Neural progenitor cell (in vitro differentiated cells): ENCODE results near the gene C17orf113. TPM values are rescaled to one million over a fixed set of nuclear protein-coding genes. Genes with fewer than 3 reads are reported as not detected.

ENCODE experiments used
- DNase-seq: peaks from one replicate; pipeline ENCODE4 v3.0.0-alpha.2; 2016; ENCODE audit warnings: low spot score
- H2AFZ ChIP-seq: fragments of 200-600 bp; sonication (generic); replicated peaks from 2 replicates; pipeline ENCODE4 v1.6.1; 2016; ENCODE audit warnings: antibody characterized with exemption
- H3F3A ChIP-seq: fragments of 200-600 bp; sonication (generic); 2 replicates; pipeline ENCODE4 v1.6.1; 2016; ENCODE audit warnings: antibody characterized with exemption, low read depth
- H3K27ac ChIP-seq: fragments of 200-600 bp; sonication (generic); 2 replicates; pipeline ENCODE4 v1.5.1; 2016; ENCODE audit warnings: mild to moderate bottlenecking
- H3K27me3 ChIP-seq: fragments of 200-600 bp; sonication (generic); 2 replicates; pipeline ENCODE4 v1.6.1; 2016; ENCODE audit warnings: mild to moderate bottlenecking, moderate library complexity
- H3K36me3 ChIP-seq: fragments of 200-600 bp; sonication (generic); 2 replicates; pipeline ENCODE4 v1.5.1; 2016
- H3K4me1 ChIP-seq: fragments of 200-600 bp; sonication (generic); 2 replicates; pipeline ENCODE4 v1.6.1; 2016; ENCODE audit warnings: mixed run types
- H3K4me2 ChIP-seq: fragments of 200-600 bp; sonication (generic); 2 replicates; pipeline ENCODE4 v1.6.1; 2016
- H3K4me3 ChIP-seq: fragments of 200-600 bp; sonication (generic); 2 replicates; pipeline ENCODE4 v1.5.1; 2016
- H3K79me2 ChIP-seq: fragments of 200-600 bp; sonication (generic); 2 replicates; pipeline ENCODE4 v1.6.1; 2016; ENCODE audit warnings: low read depth
- H3K9ac ChIP-seq: fragments of 200-600 bp; sonication (generic); 2 replicates; pipeline ENCODE4 v1.6.1; 2016
- H3K9me3 ChIP-seq: fragments of 200-600 bp; sonication (generic); 2 replicates; pipeline ENCODE4 v1.5.1; 2016; ENCODE audit warnings: low read depth
- H4K20me1 ChIP-seq: fragments of 200-600 bp; sonication (generic); 2 replicates; pipeline ENCODE4 v1.6.1; 2016; ENCODE audit warnings: low read depth
- H3K27ac Mint-ChIP-seq: 3 replicates; pipeline ENCODE4 v1.8.0; 2021; ENCODE audit warnings: mixed read lengths
- H3K27me3 Mint-ChIP-seq: 2 replicates; pipeline ENCODE4 v1.8.0; 2022; ENCODE audit warnings: low read depth, mild to moderate bottlenecking, inconsistent platforms, moderate library complexity, mixed read lengths; ENCODE audit not compliant: insufficient read depth
- H3K36me3 Mint-ChIP-seq: 3 replicates; pipeline ENCODE4 v1.8.0; 2021; ENCODE audit warnings: mixed read lengths
- H3K4me1 Mint-ChIP-seq: 3 replicates; pipeline ENCODE4 v1.8.0; 2021; ENCODE audit warnings: mixed read lengths
- H3K4me3 Mint-ChIP-seq: 3 replicates; pipeline ENCODE4 v1.8.0; 2021; ENCODE audit warnings: mild to moderate bottlenecking, moderate library complexity, mixed read lengths
- H3K9me3 Mint-ChIP-seq: 3 replicates; pipeline ENCODE4 v1.8.0; 2020; ENCODE audit warnings: mixed read lengths
- CTCF ChIP-seq: fragments of 200-600 bp; sonication (generic); IDR thresholded peaks from 2 replicates; pipeline ENCODE4 v1.5.1; 2017; ENCODE audit warnings: antibody characterized with exemption, mild to moderate bottlenecking
- EZH2 ChIP-seq: fragments of 200-600 bp; sonication (generic); IDR thresholded peaks from 2 replicates; pipeline ENCODE4 v1.6.1; 2017; ENCODE audit warnings: antibody characterized with exemption, mild to moderate bottlenecking, moderate library complexity
- EZH2phosphoT487 ChIP-seq: fragments of 200-600 bp; sonication (generic); IDR thresholded peaks from 2 replicates; pipeline ENCODE4 v1.6.1; 2017; ENCODE audit warnings: antibody characterized with exemption
- total RNA-seq: library from RNA; depleted of rRNA; stranded (reverse); fragments of >200 nt; gene quantifications from 2 replicates; pipeline ENCODE4 v1.2.3, GENCODE V29; 2015; ENCODE audit warnings: low replicate concordance

The C17orf113 gene
- total RNA-seq, 1 donor from 2014 or later, result 2.2 TPM

GRCh38 chr17:42040818-42041217 lies 9.6 kb downstream of the C17orf113 start:
- no peaks in the 10 kb centered on the region for H4K20me1 ChIP-seq
- H3K27me3 ChIP-seq, result no peaks in the 10 kb centered on the region
- no peak for DNase-seq
- H3K27me3 Mint-ChIP-seq, result peaks cover 9% of the 10 kb centered on the region
- peaks cover 20% of the 10 kb centered on the region for H3K4me1 ChIP-seq
- H3K4me1 Mint-ChIP-seq, result peaks cover 11% of the 10 kb centered on the region
- H3K9me3 Mint-ChIP-seq, result no peaks in the 10 kb centered on the region
- H3F3A ChIP-seq, result peaks cover 7% of the 10 kb centered on the region
- no peaks in the 10 kb centered on the region for H3K79me2 ChIP-seq
- no peak overlapping the region for H3K27ac ChIP-seq
- no peak overlapping the region for H3K9ac ChIP-seq
- no peak overlapping the region for H3K27ac Mint-ChIP-seq
- no peak overlapping the region for H2AFZ ChIP-seq
- no peak overlapping the region for H3K4me2 ChIP-seq
- no peaks in the 10 kb centered on the region for H3K9me3 ChIP-seq
- TF ChIP-seq EZH2 (no peak), CTCF (no peak), EZH2phosphoT487 (no peak)
- H3K4me3 Mint-ChIP-seq, result no peak overlapping the region
- no peak overlapping the region for H3K4me3 ChIP-seq
- H3K36me3 Mint-ChIP-seq, result no peaks in the 10 kb centered on the region
- H3K36me3 ChIP-seq, result no peaks in the 10 kb centered on the region

GRCh38 chr17:42039794-42040763 lies 10.3 kb downstream of the C17orf113 start:
- Histone ChIP-seq H3K9ac (no peak overlapping the region), H3K27ac (no peak overlapping the region), H4K20me1 (no peaks in the 10 kb centered on the region), H2AFZ (no peak overlapping the region), H3K4me3 (no peak overlapping the region), H3K9me3 (no peaks in the 10 kb centered on the region), H3K4me1 (peaks cover 15% of the 10 kb centered on the region), H3K4me2 (no peak overlapping the region), H3K27me3 (no peaks in the 10 kb centered on the region), H3K36me3 (no peaks in the 10 kb centered on the region), H3K79me2 (no peaks in the 10 kb centered on the region), H3F3A (no peaks in the 10 kb centered on the region)
- Mint-ChIP-seq H3K9me3 (no peaks in the 10 kb centered on the region), H3K4me1 (peaks cover 11% of the 10 kb centered on the region), H3K4me3 (no peak overlapping the region), H3K36me3 (no peaks in the 10 kb centered on the region), H3K27ac (no peak overlapping the region), H3K27me3 (peaks cover 9% of the 10 kb centered on the region)
- TF ChIP-seq EZH2phosphoT487 (no peak), CTCF (no peak), EZH2 (no peak)
- no peak for DNase-seq

- H3K36me3 Mint-ChIP-seq, result no peaks in the 10 kb centered on the region
- no peak overlapping the region for H3K9ac ChIP-seq
- H3K27me3 Mint-ChIP-seq, result peaks cover 11% of the 10 kb centered on the region
- H2AFZ ChIP-seq, result no peak overlapping the region
- no peaks in the 10 kb centered on the region for H4K20me1 ChIP-seq
- no peaks in the 10 kb centered on the region for H3K9me3 ChIP-seq
- H3K27ac ChIP-seq, result no peak overlapping the region
- H3K4me1 ChIP-seq, result peaks cover 15% of the 10 kb centered on the region
- H3F3A ChIP-seq, result no peaks in the 10 kb centered on the region
- no peak for DNase-seq
- H3K27ac Mint-ChIP-seq, result no peak overlapping the region
- H3K79me2 ChIP-seq, result no peaks in the 10 kb centered on the region
- no peaks in the 10 kb centered on the region for H3K27me3 ChIP-seq
- no peak for TF ChIP-seq CTCF
- TF ChIP-seq EZH2phosphoT487, result no peak
- no peak for TF ChIP-seq EZH2
- H3K4me1 Mint-ChIP-seq, result peaks cover 17% of the 10 kb centered on the region
- H3K4me2 ChIP-seq, result no peak overlapping the region
- no peak overlapping the region for H3K4me3 ChIP-seq
- no peak overlapping the region for H3K4me3 Mint-ChIP-seq
- no peaks in the 10 kb centered on the region for H3K36me3 ChIP-seq
- no peaks in the 10 kb centered on the region for H3K9me3 Mint-ChIP-seq
These were observed 12.0 kb downstream of the C17orf113 start for GRCh38 chr17:42038221-42038973.
